ENCODE results near the gene KIAA1549. TPM values are rescaled to one million over a fixed set of nuclear protein-coding genes. Genes with fewer than 3 reads are reported as not detected.

KIAA1549 gene
- polyA plus RNA-seq, 2 of the 4 experiments (the other 2 are of a cell fraction) = 4.1 to 4.7 TPM

GRCh38 chr7:138887872-138888656 lies 93.1 kb downstream of the KIAA1549 start:
- H3K4me1 ChIP-seq = peaks cover 43% of the 10 kb centered on the region
- POLR2A ChIA-PET = no interaction called here
- no peak for TF ChIP-seq GATA3 (IDR thresholded peaks at IDR 0.05; ENCODE audit: borderline replicate concordance)
- TF ChIP-seq RAD21 (conservative IDR thresholded peaks at IDR 0.05 in 1 of 2, IDR thresholded peaks at IDR 0.05 in 1 of 2) = no peak
- no peak for TF ChIP-seq BHLHE40 (IDR thresholded peaks at IDR 0.05; ENCODE audit: low read depth, low read length)
- no peak for TF ChIP-seq MYC (IDR thresholded peaks at IDR 0.05; ENCODE audit: borderline replicate concordance, low read length)
- TF ChIP-seq POLR2AphosphoS2 (conservative IDR thresholded peaks at IDR 0.05; ENCODE audit: low read length) = no peak
- no peak for TF ChIP-seq MAZ (IDR thresholded peaks at IDR 0.05; ENCODE audit: borderline replicate concordance, low read depth, low read length)
- TF ChIP-seq KDM5A (IDR thresholded peaks at IDR 0.05) = no peak
- TF ChIP-seq NPAS2 (CRISPR knock-in tag; IDR thresholded peaks at IDR 0.05; ENCODE audit: borderline replicate concordance) = no peak
- no peak for TF ChIP-seq NR3C1 (IDR thresholded peaks at IDR 0.05)
- TF ChIP-seq BCL3 (IDR thresholded peaks at IDR 0.05) = no peak
- no peak for TF ChIP-seq TP53 (CRISPR knock-in tag; IDR thresholded peaks at IDR 0.05)
- TF ChIP-seq CHD2 (IDR thresholded peaks at IDR 0.05; ENCODE audit: low read length, partially characterized antibody) = no peak
- no peak for TF ChIP-seq CBX2 (IDR thresholded peaks at IDR 0.05; ENCODE audit: borderline replicate concordance, low read depth)
- TF ChIP-seq POLR2A (IDR thresholded peaks at IDR 0.05; ENCODE audit: low read length) = no peak
- no peak for TF ChIP-seq SMC3 (IDR thresholded peaks at IDR 0.05)
- no peak for TF ChIP-seq SREBF2 (IDR thresholded peaks at IDR 0.05)
- TF ChIP-seq JUN (IDR thresholded peaks at IDR 0.05) = no peak
- TF ChIP-seq ZFP36 (IDR thresholded peaks at IDR 0.05; ENCODE audit: borderline replicate concordance, partially characterized antibody) = no peak
- no peak for TF ChIP-seq ZSCAN20 (CRISPR knock-in tag; IDR thresholded peaks at IDR 0.05)
- TF ChIP-seq HES2 (IDR thresholded peaks at IDR 0.05) = no peak
- peak overlapping the region in 1 of 2 experiments; percentile 31; a peak in 2 of 6 replicates for H3K27ac ChIP-seq
- ATAC-seq = no peak
- no peak for FAIRE-seq
- WGBS (ENCODE audit: missing lambda C conversion rate) = 72% methylated on average over 10 of the region's 10 CpGs
- H3K4me3 ChIP-seq = no peak overlapping the region
- no peak overlapping the region for H3K4me2 ChIP-seq
- DNase-seq (ENCODE audit: low read depth in 1 of 2, low spot score in 1 of 2) = no peak
- CTCF ChIA-PET = interaction anchor here (0.9 to 2.5 kb wide), 6 partner anchors 9 to 109 kb away, joined by 3 to 11 read pairs (median 3); no protein-coding TSS in a partner anchor
- no peaks in the 10 kb centered on the region for H3K9me3 ChIP-seq

- DNase-seq (ENCODE audit: low read depth in 1 of 2, low spot score in 1 of 2) (no peak), FAIRE-seq (no peak), ATAC-seq (no peak)
- Histone ChIP-seq H3K9me3 (no peaks in the 10 kb centered on the region), H3K4me3 (no peak overlapping the region), H3K27ac (peak overlapping the region in 1 of 2 experiments; percentile 60; a peak in 3 of 6 replicates), H3K4me2 (no peak overlapping the region), H3K4me1 (peaks cover 34% of the 10 kb centered on the region)
- TF ChIP-seq ZNF302 (CRISPR knock-in tag; IDR thresholded peaks at IDR 0.05) (no peak), FOSL2 (IDR thresholded peaks at IDR 0.05) (no peak), FOSL2 (CRISPR knock-in tag; IDR thresholded peaks at IDR 0.05) (no peak), TFCP2L1 (CRISPR knock-in tag; IDR thresholded peaks at IDR 0.05) (no peak), CHD4 (IDR thresholded peaks at IDR 0.05; ENCODE audit: borderline replicate concordance) (no peak), REST (IDR thresholded peaks at IDR 0.05) (peak; percentile 20; the same call in 1 of the 2 replicates), POLR2A (IDR thresholded peaks at IDR 0.05; ENCODE audit: low read length) (no peak), HDAC2 (IDR thresholded peaks at IDR 0.05) (no peak)
- POLR2A ChIA-PET = interaction anchor here (1.1 to 1.2 kb wide), 2 partner anchors 10 to 95 kb away, joined by 3 to 5 read pairs; no protein-coding TSS in a partner anchor
- CTCF ChIA-PET = interaction anchor here (0.6 to 3.5 kb wide), 35 partner anchors 9 to 187 kb away, joined by 3 to 27 read pairs (median 5); partner anchors contain the start of gene KIAA1549
- 91% methylated on average over 9 of the region's 9 CpGs for WGBS (ENCODE audit: missing lambda C conversion rate)
Observed at GRCh38 chr7:138887085-138887710, 94.0 kb downstream of the KIAA1549 start.
